ENCODE data around the gene BHLHA15. TPM values are rescaled to one million over a fixed set of nuclear protein-coding genes. Genes with fewer than 3 reads are reported as not detected.

BHLHA15 gene
- polyA plus RNA-seq, 3 donors, result not detected

- WGBS (ENCODE audit: insufficient coverage), result 97% methylated on average over 9 of the region's 11 CpGs
- peaks cover 67 to 89% of the 10 kb centered on the region in 2 donors for H3K36me3 Mint-ChIP-seq
- Histone ChIP-seq H3K4me2 (replicated peaks; ENCODE audit: extremely low read depth, low read length, poor library complexity, severe bottlenecking) (no peak overlapping the region), H3K4me1 (ENCODE audit: control insufficient read depth in 1 of 2, insufficient read depth in 2 of 2, low read length in 2 of 2) (no peaks in the 10 kb centered on the region), H3K27ac (ENCODE audit: low read depth in 1 of 2, low read length in 2 of 2) (no peak overlapping the region), H3K79me2 (ENCODE audit: insufficient read depth, low read length) (no peaks in the 10 kb centered on the region), H3K36me3 (replicated peaks in 1 of 2; ENCODE audit: control insufficient read depth in 1 of 2, insufficient read depth in 2 of 2, low read length in 2 of 2) (peaks cover 69 to 90% of the 10 kb centered on the region in 2 donors), H4K20me1 (ENCODE audit: insufficient read depth, low read length) (peaks cover 3% of the 10 kb centered on the region), H3K9ac (ENCODE audit: insufficient read depth, low read length, poor library complexity, severe bottlenecking) (no peak overlapping the region), H3K9me3 (replicated peaks in 1 of 2; ENCODE audit: control insufficient read depth in 1 of 2, insufficient read depth in 1 of 2, low read length in 2 of 2) (no peaks in the 10 kb centered on the region), H2AFZ (ENCODE audit: insufficient read depth, low read depth, low read length, poor library complexity, severe bottlenecking) (no peak overlapping the region), H3K4me3 (replicated peaks in 1 of 3; ENCODE audit: low read depth in 2 of 3, low read length in 3 of 3) (no peak overlapping the region), H3K27me3 (ENCODE audit: control insufficient read depth in 2 of 2, insufficient read depth in 2 of 2, low read length in 2 of 2) (no peaks in the 10 kb centered on the region)
- no peaks in the 10 kb centered on the region for H3K4me1 Mint-ChIP-seq
- no peak overlapping the region for H3K4me3 Mint-ChIP-seq
- peak overlapping the region in 1 of 7 donors; percentile 25 for H3K27ac Mint-ChIP-seq
- peaks cover 0 to 2% (median 0%) of the 10 kb centered on the region in 7 donors for H3K9me3 Mint-ChIP-seq
- no peaks in the 10 kb centered on the region for H3K27me3 Mint-ChIP-seq (ENCODE audit: low read depth in 3 of 3)
- intact Hi-C loops (cut with micrococcal nuclease), result no loop called here
- TF ChIP-seq CTCF (IDR thresholded peaks at IDR 0.05), result no peak
- DNase-seq, result no peak
These were observed 24.7 kb downstream of the BHLHA15 start for GRCh38 chr7:98235901-98236300.

GRCh38 chr7:98236355-98237185 lies 25.3 kb downstream of the BHLHA15 start:
- peaks cover 0 to 2% (median 0%) of the 10 kb centered on the region in 7 donors for H3K9me3 Mint-ChIP-seq
- Histone ChIP-seq H4K20me1 (ENCODE audit: insufficient read depth, low read length) (peaks cover 10% of the 10 kb centered on the region), H3K79me2 (ENCODE audit: insufficient read depth, low read length) (no peaks in the 10 kb centered on the region), H3K9me3 (replicated peaks in 1 of 2; ENCODE audit: control insufficient read depth in 1 of 2, insufficient read depth in 1 of 2, low read length in 2 of 2) (no peaks in the 10 kb centered on the region), H3K36me3 (replicated peaks in 1 of 2; ENCODE audit: control insufficient read depth in 1 of 2, insufficient read depth in 2 of 2, low read length in 2 of 2) (peaks cover 72 to 92% of the 10 kb centered on the region in 2 donors), H3K9ac (ENCODE audit: insufficient read depth, low read length, poor library complexity, severe bottlenecking) (no peak overlapping the region), H3K27me3 (ENCODE audit: control insufficient read depth in 2 of 2, insufficient read depth in 2 of 2, low read length in 2 of 2) (no peaks in the 10 kb centered on the region), H3K27ac (ENCODE audit: low read depth in 1 of 2, low read length in 2 of 2) (no peak overlapping the region), H3K4me1 (ENCODE audit: control insufficient read depth in 1 of 2, insufficient read depth in 2 of 2, low read length in 2 of 2) (no peaks in the 10 kb centered on the region), H3K4me3 (replicated peaks in 1 of 3; ENCODE audit: low read depth in 2 of 3, low read length in 3 of 3) (no peak overlapping the region), H3K4me2 (replicated peaks; ENCODE audit: extremely low read depth, low read length, poor library complexity, severe bottlenecking) (no peak overlapping the region), H2AFZ (ENCODE audit: insufficient read depth, low read depth, low read length, poor library complexity, severe bottlenecking) (no peak overlapping the region)
- H3K27me3 Mint-ChIP-seq (ENCODE audit: low read depth in 3 of 3), result peaks cover 0 to 4% (median 0%) of the 10 kb centered on the region in 3 donors
- intact Hi-C loops (cut with micrococcal nuclease), result no loop called here
- no peak overlapping the region for H3K4me3 Mint-ChIP-seq
- TF ChIP-seq CTCF (IDR thresholded peaks at IDR 0.05), result no peak
- DNase-seq, result no peak
- H3K4me1 Mint-ChIP-seq, result no peaks in the 10 kb centered on the region
- peaks cover 71 to 90% of the 10 kb centered on the region in 2 donors for H3K36me3 Mint-ChIP-seq
- H3K27ac Mint-ChIP-seq, result no peak overlapping the region
- over 99% methylated on average over 24 of the region's 25 CpGs for WGBS (ENCODE audit: insufficient coverage)
